HepG2 (cell line): ENCODE results near the gene TSPAN18.

ENCODE experiments used
- CAMTA2 ChIP-seq: sonication (generic); formaldehyde crosslinking; IDR thresholded peaks from 2 replicates; pipeline ENCODE4 v1.4.0; 2020; ENCODE audit warnings: mild to moderate bottlenecking, missing genetic modification reagents, borderline replicate concordance
- EZH2 ChIP-seq: conservative IDR thresholded peaks from 2 replicates; pipeline ENCODE4 v1.6.1; 2012; ENCODE audit warnings: mild to moderate bottlenecking, low read depth, low read length, moderate library complexity
- FOXM1 ChIP-seq: sonication (generic); formaldehyde crosslinking; IDR thresholded peaks from 2 replicates; pipeline ENCODE4 v1.5.0; 2020; ENCODE audit warnings: missing genetic modification reagents
- JUND ChIP-seq: sonication (generic); formaldehyde crosslinking; IDR thresholded peaks from 2 replicates; pipeline ENCODE4 v1.8.0; 2022; ENCODE audit warnings: mild to moderate bottlenecking, missing genetic modification reagents
- KLF11 ChIP-seq: IDR thresholded peaks from 2 replicates; pipeline ENCODE4 v1.6.1; 2016; ENCODE audit warnings: missing compliant biosample characterization
- MIER2 ChIP-seq: IDR thresholded peaks from 2 replicates; pipeline ENCODE4 v1.6.1; 2016; ENCODE audit warnings: missing biosample characterization, missing genetic modification reagents
- RAD21 ChIP-seq: fragments of 450-650 bp; formaldehyde crosslinking; IDR thresholded peaks from 2 replicates; pipeline ENCODE4 v1.5.0; 2020; ENCODE audit warnings: mild to moderate bottlenecking
- ZNF331 ChIP-seq: sonication (generic); formaldehyde crosslinking; IDR thresholded peaks from 2 replicates; pipeline ENCODE4 v1.4.0; 2020; ENCODE audit warnings: missing genetic modification reagents
- ZSCAN29 ChIP-seq: sonication (generic); formaldehyde crosslinking; conservative IDR thresholded peaks from 2 replicates; pipeline ENCODE4 v1.4.0; 2020; ENCODE audit warnings: mild to moderate bottlenecking, missing genetic modification reagents
- TF ChIP-seq, protein P1 (sequence below): sonication (generic); formaldehyde crosslinking; IDR thresholded peaks from 2 replicates; pipeline ENCODE4 v1.5.0; 2020; ENCODE audit warnings: missing genetic modification reagents, mild to moderate bottlenecking, borderline replicate concordance
- TF ChIP-seq, protein P2 (sequence below): sonication (generic); formaldehyde crosslinking; IDR thresholded peaks from 2 replicates; pipeline ENCODE4 v1.5.0; 2020; ENCODE audit warnings: mild to moderate bottlenecking, missing genetic modification reagents, moderate library complexity

DNA sequence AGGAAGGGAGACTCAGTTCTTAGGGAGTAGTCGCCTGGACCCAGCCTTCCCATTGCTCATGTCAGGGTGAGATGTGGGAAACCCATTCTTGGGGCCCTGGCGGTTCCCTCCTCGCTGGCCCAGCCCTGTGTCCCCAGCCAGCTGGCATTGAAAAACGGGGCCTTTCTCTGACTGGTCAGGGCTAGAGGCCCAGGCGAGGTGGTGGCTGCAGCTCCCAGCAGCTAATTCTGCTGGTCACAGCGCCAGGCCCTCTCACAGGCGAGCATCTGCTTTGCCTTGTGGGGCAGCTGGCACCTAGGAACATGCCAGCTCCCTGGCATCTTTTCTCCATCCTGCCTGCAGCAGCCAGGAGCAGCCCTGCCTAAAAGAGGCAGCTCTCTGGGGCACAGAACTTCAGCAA is 20.1 kb downstream of the TSPAN18 start:
- TF ChIP-seq EZH2 (no peak), ZNF331 (no peak), KLF11 (CRISPR knock-in tag) (no peak), FOXM1 (no peak), CAMTA2 (CRISPR knock-in tag) (no peak), ZSCAN29 (CRISPR knock-in tag) (no peak), MIER2 (CRISPR knock-in tag) (no peak), JUND (CRISPR knock-in tag) (no peak), RAD21 (CRISPR knock-in tag) (no peak)
- TF ChIP-seq, protein P1, sequence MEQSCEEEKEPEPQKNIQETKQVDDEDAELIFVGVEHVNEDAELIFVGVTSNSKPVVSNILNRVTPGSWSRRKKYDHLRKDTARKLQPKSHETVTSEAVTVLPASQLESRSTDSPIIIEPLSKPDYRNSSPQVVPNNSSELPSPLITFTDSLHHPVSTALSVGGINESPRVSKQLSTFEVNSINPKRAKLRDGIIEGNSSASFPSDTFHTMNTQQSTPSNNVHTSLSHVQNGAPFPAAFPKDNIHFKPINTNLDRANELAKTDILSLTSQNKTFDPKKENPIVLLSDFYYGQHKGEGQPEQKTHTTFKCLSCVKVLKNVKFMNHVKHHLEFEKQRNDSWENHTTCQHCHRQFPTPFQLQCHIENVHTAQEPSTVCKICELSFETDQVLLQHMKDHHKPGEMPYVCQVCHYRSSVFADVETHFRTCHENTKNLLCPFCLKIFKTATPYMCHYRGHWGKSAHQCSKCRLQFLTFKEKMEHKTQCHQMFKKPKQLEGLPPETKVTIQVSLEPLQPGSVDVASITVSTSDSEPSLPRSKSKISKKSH (CRISPR knock-in tag) = no peak
- TF ChIP-seq, protein P2, sequence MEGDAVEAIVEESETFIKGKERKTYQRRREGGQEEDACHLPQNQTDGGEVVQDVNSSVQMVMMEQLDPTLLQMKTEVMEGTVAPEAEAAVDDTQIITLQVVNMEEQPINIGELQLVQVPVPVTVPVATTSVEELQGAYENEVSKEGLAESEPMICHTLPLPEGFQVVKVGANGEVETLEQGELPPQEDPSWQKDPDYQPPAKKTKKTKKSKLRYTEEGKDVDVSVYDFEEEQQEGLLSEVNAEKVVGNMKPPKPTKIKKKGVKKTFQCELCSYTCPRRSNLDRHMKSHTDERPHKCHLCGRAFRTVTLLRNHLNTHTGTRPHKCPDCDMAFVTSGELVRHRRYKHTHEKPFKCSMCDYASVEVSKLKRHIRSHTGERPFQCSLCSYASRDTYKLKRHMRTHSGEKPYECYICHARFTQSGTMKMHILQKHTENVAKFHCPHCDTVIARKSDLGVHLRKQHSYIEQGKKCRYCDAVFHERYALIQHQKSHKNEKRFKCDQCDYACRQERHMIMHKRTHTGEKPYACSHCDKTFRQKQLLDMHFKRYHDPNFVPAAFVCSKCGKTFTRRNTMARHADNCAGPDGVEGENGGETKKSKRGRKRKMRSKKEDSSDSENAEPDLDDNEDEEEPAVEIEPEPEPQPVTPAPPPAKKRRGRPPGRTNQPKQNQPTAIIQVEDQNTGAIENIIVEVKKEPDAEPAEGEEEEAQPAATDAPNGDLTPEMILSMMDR (CRISPR knock-in tag) = no peak
